SK-N-SH treated with all-trans-retinoic acid at 6 μM for 48 hours (cell line): ENCODE results near the gene OR4E2.

Source experiments
- BACH2 ChIP-seq: fragments of 250-450 bp; sonication (Bioruptor Pico); IDR thresholded peaks from 2 replicates; pipeline ENCODE4 v1.9.0; 2021; ENCODE audit warnings: mild to moderate bottlenecking, borderline replicate concordance
- CSDC2 ChIP-seq: fragments of 250-450 bp; sonication (Bioruptor Pico); IDR thresholded peaks from 2 replicates; pipeline ENCODE4 v1.5.0; 2020; ENCODE audit warnings: mild to moderate bottlenecking, moderate library complexity
- PATZ1 ChIP-seq: fragments of 250-450 bp; sonication (Bioruptor Pico); IDR thresholded peaks from 2 replicates; pipeline ENCODE4 v1.8.0; 2020; ENCODE audit warnings: mild to moderate bottlenecking, moderate library complexity, borderline replicate concordance
- RARB ChIP-seq: fragments of 250-450 bp; sonication (Bioruptor Pico); IDR thresholded peaks from 2 replicates; pipeline ENCODE4 v1.8.0; 2021; ENCODE audit warnings: mild to moderate bottlenecking, moderate library complexity
- SNAI2 ChIP-seq: fragments of 250-450 bp; sonication (Bioruptor Pico); IDR thresholded peaks from 2 replicates; pipeline ENCODE4 v1.5.0; 2020; ENCODE audit warnings: mild to moderate bottlenecking, moderate library complexity
- ZC3H10 ChIP-seq: fragments of 250-450 bp; sonication (Bioruptor Pico); IDR thresholded peaks from 2 replicates; pipeline ENCODE4 v1.5.1; 2021; ENCODE audit warnings: mild to moderate bottlenecking, moderate library complexity
- ZFP3 ChIP-seq: fragments of 250-450 bp; sonication (Bioruptor Pico); IDR thresholded peaks from 2 replicates; pipeline ENCODE4 v1.5.0; 2020; ENCODE audit warnings: mild to moderate bottlenecking, moderate library complexity
- ZFP30 ChIP-seq: fragments of 450-650 bp; formaldehyde crosslinking; IDR thresholded peaks from 2 replicates; pipeline ENCODE4 v1.5.0; 2022; ENCODE audit warnings: mild to moderate bottlenecking, moderate library complexity
- ZNF565 ChIP-seq: fragments of 450-650 bp; formaldehyde crosslinking; conservative IDR thresholded peaks from 2 replicates; pipeline ENCODE4 v1.5.0; 2020; ENCODE audit warnings: low read depth, mild to moderate bottlenecking, moderate library complexity
- ZNF70 ChIP-seq: fragments of 450-650 bp; formaldehyde crosslinking; IDR thresholded peaks from 2 replicates; pipeline ENCODE4 v1.5.0; 2020; ENCODE audit warnings: mild to moderate bottlenecking, moderate library complexity
- TF ChIP-seq, protein P1 (sequence below): fragments of 250-450 bp; sonication (Bioruptor Pico); IDR thresholded peaks from 2 replicates; pipeline ENCODE4 v1.5.1; 2020; ENCODE audit warnings: low read depth, mild to moderate bottlenecking, moderate library complexity

DNA sequence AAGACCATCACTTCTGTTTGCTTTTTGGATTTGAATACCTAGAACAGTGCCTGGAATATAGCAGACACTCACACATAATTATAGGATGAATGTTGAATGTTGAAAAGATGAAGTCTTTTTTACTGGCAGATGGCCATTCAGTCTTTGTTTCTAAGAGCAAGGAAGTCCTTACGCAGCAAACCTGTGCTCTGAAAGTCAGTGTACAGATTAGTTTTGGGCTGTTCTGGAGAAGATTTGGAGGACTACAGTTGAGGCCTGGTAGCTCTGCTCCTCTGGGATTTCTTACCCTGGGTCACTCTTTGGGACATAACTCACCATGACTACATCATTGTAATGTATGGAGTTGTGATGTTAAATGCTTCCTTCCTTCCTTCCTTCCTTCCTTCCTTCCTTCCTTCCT lies 3.3 kb downstream of the OR4E2 start:
- no peak for TF ChIP-seq RARB (CRISPR knock-in tag)
- TF ChIP-seq ZFP30 = no peak
- TF ChIP-seq, protein P1, sequence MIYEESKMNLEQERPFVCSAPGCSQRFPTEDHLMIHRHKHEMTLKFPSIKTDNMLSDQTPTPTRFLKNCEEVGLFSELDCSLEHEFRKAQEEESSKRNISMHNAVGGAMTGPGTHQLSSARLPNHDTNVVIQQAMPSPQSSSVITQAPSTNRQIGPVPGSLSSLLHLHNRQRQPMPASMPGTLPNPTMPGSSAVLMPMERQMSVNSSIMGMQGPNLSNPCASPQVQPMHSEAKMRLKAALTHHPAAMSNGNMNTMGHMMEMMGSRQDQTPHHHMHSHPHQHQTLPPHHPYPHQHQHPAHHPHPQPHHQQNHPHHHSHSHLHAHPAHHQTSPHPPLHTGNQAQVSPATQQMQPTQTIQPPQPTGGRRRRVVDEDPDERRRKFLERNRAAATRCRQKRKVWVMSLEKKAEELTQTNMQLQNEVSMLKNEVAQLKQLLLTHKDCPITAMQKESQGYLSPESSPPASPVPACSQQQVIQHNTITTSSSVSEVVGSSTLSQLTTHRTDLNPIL (CRISPR knock-in tag) = no peak
- no peak for TF ChIP-seq ZNF565 (CRISPR knock-in tag)
- TF ChIP-seq PATZ1 (CRISPR knock-in tag) = no peak
- no peak for TF ChIP-seq CSDC2
- TF ChIP-seq ZC3H10 = no peak
- no peak for TF ChIP-seq SNAI2 (CRISPR knock-in tag)
- TF ChIP-seq ZNF70 = no peak
- TF ChIP-seq ZFP3 (CRISPR knock-in tag) = no peak
- TF ChIP-seq BACH2 (CRISPR knock-in tag) = no peak
